K562 (cell line): ENCODE data around the gene PLEKHH3. TPM values are rescaled to one million over a fixed set of nuclear protein-coding genes. Genes with fewer than 3 reads are reported as not detected.
A peak's percentile ranks its signal among the peaks of the same experiment; 100 is the strongest.

ENCODE experiments used
- CREM ChIP-seq: IDR thresholded peaks from 2 replicates; pipeline ENCODE4 v1.6.1; 2014; ENCODE audit warnings: antibody characterized with exemption, low read depth
- DEAF1 ChIP-seq: fragments of 450-650 bp; formaldehyde crosslinking; IDR thresholded peaks from 2 replicates; pipeline ENCODE4 v1.4.0; 2020; ENCODE audit warnings: mild to moderate bottlenecking, moderate library complexity
- GABPA ChIP-seq: fragments of 200-800 bp; sonication (Bioruptor generic); conservative IDR thresholded peaks from 2 replicates; pipeline ENCODE4 v1.6.1; 2016; ENCODE audit warnings: low read depth, missing genetic modification characterization, missing compliant biosample characterization
- HDAC3 ChIP-seq: fragments of 450-650 bp; IDR thresholded peaks from 2 replicates; pipeline ENCODE4 v1.6.1; 2018; ENCODE audit warnings: borderline replicate concordance, mild to moderate bottlenecking, moderate library complexity; ENCODE audit not compliant: partially characterized antibody
- HMG20B ChIP-seq: fragments of 250-450 bp; sonication (Bioruptor Pico); IDR thresholded peaks from 2 replicates; pipeline ENCODE4 v1.5.0; 2021; ENCODE audit warnings: mild to moderate bottlenecking
- JUND ChIP-seq, 2 experiments: IDR thresholded peaks; 2 replicates in 1 of 2; 3 replicates in 1 of 2; pipeline ENCODE4 v1.6.1; 2011; ENCODE audit warnings: borderline replicate concordance in 2 of 2, low read depth in 2 of 2, low read length in 2 of 2, improper control_type of control experiment in 1 of 2, missing biosample characterization in 1 of 2, missing genetic modification characterization in 1 of 2, missing genetic modification reagents in 1 of 2
- NFRKB ChIP-seq: fragments of 450-650 bp; IDR thresholded peaks from 2 replicates; pipeline ENCODE4 v1.6.1; 2016; ENCODE audit warnings: low read depth
- POLR3A ChIP-seq: IDR thresholded peaks from 2 replicates; pipeline ENCODE4 v1.6.1; 2011; ENCODE audit warnings: borderline replicate concordance, mild to moderate bottlenecking, moderate library complexity; ENCODE audit not compliant: insufficient read length, insufficient read depth; ENCODE audit errors: extremely low read depth
- SAFB2 ChIP-seq: fragments of 200-400 bp; formaldehyde crosslinking; IDR thresholded peaks from 2 replicates; pipeline ENCODE4 v1.6.1; 2018; ENCODE audit warnings: borderline replicate concordance, low read length, low read depth, moderate library complexity; ENCODE audit not compliant: severe bottlenecking
- SMARCC2 ChIP-seq: fragments of 450-650 bp; IDR thresholded peaks from 2 replicates; pipeline ENCODE4 v1.6.1; 2017; ENCODE audit warnings: antibody characterized with exemption, moderate library complexity, mild to moderate bottlenecking, low read depth
- YY1 ChIP-seq, 3 experiments: IDR thresholded peaks; 2 replicates each; pipeline ENCODE4 v1.6.1; 2011; ENCODE audit warnings: low read length in 2 of 3, mild to moderate bottlenecking in 2 of 3, moderate library complexity in 2 of 3, borderline replicate concordance in 1 of 3, control low read depth in 1 of 3, low read depth in 1 of 3; ENCODE audit not compliant: insufficient read depth in 3 of 3, insufficient replicate concordance in 2 of 3, control insufficient read depth in 1 of 3, insufficient read length in 1 of 3; ENCODE audit errors: extremely low read depth in 1 of 3
- ZEB2 ChIP-seq: fragments of 450-650 bp; IDR thresholded peaks from 2 replicates; pipeline ENCODE4 v1.6.1; 2016
- ZNF354B ChIP-seq: fragments of 250-450 bp; sonication (Bioruptor Pico); IDR thresholded peaks from 2 replicates; pipeline ENCODE4 v1.4.0; 2020
- ZNF668 ChIP-seq: fragments of 250-450 bp; sonication (Bioruptor Pico); IDR thresholded peaks from 2 replicates; pipeline ENCODE4 v1.8.0; 2022; ENCODE audit warnings: mild to moderate bottlenecking, inconsistent platforms
- polyA plus RNA-seq, 8 experiments: library from polyadenylated mRNA; depleted of rRNA in 4 of 8; stranded (reverse) in 5 of 8; unstranded in 3 of 8; fragments of >200 nt; fragmentation: Nextera tagmentation in 2 of 8; fragmentation: Illumina TruSeq in 1 of 8; extraction: Ambion mirVana in 2 of 8; extraction: Trizol in 1 of 8; gene quantifications; 2 replicates each; pipeline versions ENCODE4 v1.2.1 to v1.2.3, GENCODE V29; 2011 to 2014; ENCODE audit warnings: inconsistent platforms in 1 of 8, missing spikeins in 1 of 8
- total RNA-seq, 7 experiments: library from RNA; depleted of rRNA in 6 of 7; stranded (reverse); fragments of >200 nt in 6 of 7; fragmentation: Illumina TruSeq in 2 of 7; extraction: Trizol in 2 of 7; gene quantifications; 2 replicates each; pipeline versions ENCODE4 v1.2.1 to v1.2.3, GENCODE V29; 2011 to 2021; ENCODE audit warnings: low replicate concordance in 1 of 7
- TF ChIP-seq, protein P1 (sequence below): fragments of 450-650 bp; IDR thresholded peaks from 2 replicates; pipeline ENCODE4 v1.6.1; 2018; ENCODE audit warnings: mild to moderate bottlenecking, low read depth; ENCODE audit not compliant: partially characterized antibody
- TF ChIP-seq, protein P2 (sequence below), 2 experiments: IDR thresholded peaks; 2 replicates each; pipeline ENCODE4 v1.6.1; 2012; ENCODE audit warnings: improper control_type of control experiment in 2 of 2, low read depth in 2 of 2, low read length in 2 of 2, borderline replicate concordance in 1 of 2
- TF ChIP-seq, protein P3 (sequence below): sonication (generic); formaldehyde crosslinking; IDR thresholded peaks from 2 replicates; pipeline ENCODE4 v1.9.0; 2022; ENCODE audit warnings: mild to moderate bottlenecking, missing genetic modification reagents

Gene PLEKHH3
- total and polyA plus RNA-seq, 9 of the 15 experiments (the other 6 are each of a cell fraction or from before 2014, with no cell fraction given): 0.58 to 34.5 (median 5.0) TPM

DNA sequence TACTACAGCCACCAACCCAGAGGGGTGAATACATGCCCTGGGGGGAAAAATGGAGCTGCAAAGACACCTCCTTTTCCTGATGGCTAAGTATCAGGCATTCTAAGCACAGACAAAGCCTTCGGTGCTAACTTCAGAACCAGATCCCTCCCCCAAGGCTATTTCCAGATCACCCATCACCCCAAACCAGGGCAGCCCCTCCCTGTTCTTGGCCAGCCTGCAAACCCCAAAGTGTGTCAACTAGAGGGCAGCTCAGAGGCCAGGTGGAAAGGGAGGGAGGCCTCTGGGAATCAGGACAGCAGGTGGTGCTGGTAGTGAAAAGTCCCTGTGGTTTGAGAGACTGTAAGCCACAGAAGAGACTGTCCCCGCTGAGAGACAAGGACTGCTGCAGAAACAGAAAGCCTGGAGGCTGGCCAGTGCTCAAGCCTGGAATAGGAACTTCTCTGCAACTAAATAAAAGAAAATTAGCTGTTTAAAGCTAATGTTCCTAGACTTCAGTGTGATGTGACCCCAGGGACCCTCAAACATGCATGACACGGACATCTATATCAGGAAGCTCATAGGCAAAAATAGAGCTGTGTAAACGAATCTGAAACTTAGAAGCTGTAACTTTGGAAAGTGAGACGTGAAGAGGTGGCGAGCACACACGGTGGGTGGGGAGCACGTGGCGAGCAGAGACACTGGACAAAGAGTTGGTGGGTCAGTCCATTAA, 58.2 kb downstream of the PLEKHH3 start (continued):
- TF ChIP-seq ZNF668: no peak
- TF ChIP-seq GABPA (tag): no peak
- no peak for TF ChIP-seq SAFB2
- TF ChIP-seq JUND (IDR thresholded peaks at IDR 0.05; ENCODE audit: borderline replicate concordance, low read depth, low read length): peak; percentile 32; the same call in 1 of the 2 replicates
- peak; percentile 31; the same call in 1 of the 3 replicates for TF ChIP-seq JUND (tag; IDR thresholded peaks at IDR 0.05; ENCODE audit: borderline replicate concordance, low read depth, low read length)
- TF ChIP-seq, protein P1, sequence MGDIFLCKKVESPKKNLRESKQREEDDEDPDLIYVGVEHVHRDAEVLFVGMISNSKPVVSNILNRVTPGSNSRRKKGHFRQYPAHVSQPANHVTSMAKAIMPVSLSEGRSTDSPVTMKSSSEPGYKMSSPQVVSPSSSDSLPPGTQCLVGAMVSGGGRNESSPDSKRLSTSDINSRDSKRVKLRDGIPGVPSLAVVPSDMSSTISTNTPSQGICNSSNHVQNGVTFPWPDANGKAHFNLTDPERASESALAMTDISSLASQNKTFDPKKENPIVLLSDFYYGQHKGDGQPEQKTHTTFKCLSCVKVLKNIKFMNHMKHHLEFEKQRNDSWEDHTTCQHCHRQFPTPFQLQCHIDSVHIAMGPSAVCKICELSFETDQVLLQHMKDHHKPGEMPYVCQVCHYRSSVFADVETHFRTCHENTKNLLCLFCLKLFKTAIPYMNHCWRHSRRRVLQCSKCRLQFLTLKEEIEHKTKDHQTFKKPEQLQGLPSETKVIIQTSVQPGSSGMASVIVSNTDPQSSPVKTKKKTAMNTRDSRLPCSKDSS: no peak
- TF ChIP-seq YY1 (IDR thresholded peaks at IDR 0.05; ENCODE audit: borderline replicate concordance in 1 of 3, control insufficient read depth in 1 of 3, extremely low read depth in 1 of 3, insufficient read depth in 3 of 3, insufficient read length in 1 of 3, insufficient replicate concordance in 2 of 3, low read depth in 1 of 3, low read length in 2 of 3): peak in 1 of 3 experiments; percentile 21
- TF ChIP-seq CREM: 0 out of 2 replicates have a peak, but pooled peaks have one; percentile 7
- TF ChIP-seq SMARCC2: no peak
- TF ChIP-seq HDAC3: no peak
- TF ChIP-seq, protein P2, sequence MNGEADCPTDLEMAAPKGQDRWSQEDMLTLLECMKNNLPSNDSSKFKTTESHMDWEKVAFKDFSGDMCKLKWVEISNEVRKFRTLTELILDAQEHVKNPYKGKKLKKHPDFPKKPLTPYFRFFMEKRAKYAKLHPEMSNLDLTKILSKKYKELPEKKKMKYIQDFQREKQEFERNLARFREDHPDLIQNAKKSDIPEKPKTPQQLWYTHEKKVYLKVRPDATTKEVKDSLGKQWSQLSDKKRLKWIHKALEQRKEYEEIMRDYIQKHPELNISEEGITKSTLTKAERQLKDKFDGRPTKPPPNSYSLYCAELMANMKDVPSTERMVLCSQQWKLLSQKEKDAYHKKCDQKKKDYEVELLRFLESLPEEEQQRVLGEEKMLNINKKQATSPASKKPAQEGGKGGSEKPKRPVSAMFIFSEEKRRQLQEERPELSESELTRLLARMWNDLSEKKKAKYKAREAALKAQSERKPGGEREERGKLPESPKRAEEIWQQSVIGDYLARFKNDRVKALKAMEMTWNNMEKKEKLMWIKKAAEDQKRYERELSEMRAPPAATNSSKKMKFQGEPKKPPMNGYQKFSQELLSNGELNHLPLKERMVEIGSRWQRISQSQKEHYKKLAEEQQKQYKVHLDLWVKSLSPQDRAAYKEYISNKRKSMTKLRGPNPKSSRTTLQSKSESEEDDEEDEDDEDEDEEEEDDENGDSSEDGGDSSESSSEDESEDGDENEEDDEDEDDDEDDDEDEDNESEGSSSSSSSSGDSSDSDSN (IDR thresholded peaks at IDR 0.05; ENCODE audit: borderline replicate concordance in 1 of 2, low read depth in 2 of 2, low read length in 2 of 2): 0 out of 4 replicates have a peak, but pooled peaks of 1 of the 2 experiments have one; percentile 38
- no peak for TF ChIP-seq POLR3A
- no peak for TF ChIP-seq ZNF354B (CRISPR knock-in tag)
- TF ChIP-seq, protein P3, sequence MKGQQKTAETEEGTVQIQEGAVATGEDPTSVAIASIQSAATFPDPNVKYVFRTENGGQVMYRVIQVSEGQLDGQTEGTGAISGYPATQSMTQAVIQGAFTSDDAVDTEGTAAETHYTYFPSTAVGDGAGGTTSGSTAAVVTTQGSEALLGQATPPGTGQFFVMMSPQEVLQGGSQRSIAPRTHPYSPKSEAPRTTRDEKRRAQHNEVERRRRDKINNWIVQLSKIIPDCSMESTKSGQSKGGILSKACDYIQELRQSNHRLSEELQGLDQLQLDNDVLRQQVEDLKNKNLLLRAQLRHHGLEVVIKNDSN (CRISPR knock-in tag): no peak
- TF ChIP-seq ZEB2: peak; percentile 63; the same call in 1 of the 2 replicates
- no peak for TF ChIP-seq NFRKB
- 0 out of 2 replicates have a peak, but pooled peaks have one; percentile 20 for TF ChIP-seq DEAF1 (CRISPR knock-in tag)
- no peak for TF ChIP-seq HMG20B
